GM08714 (cell line): Measurements from ENCODE around the gene DNAAF8.

ENCODE experiments used
- H3K4me3 ChIP-seq: fragments of 200-500 bp; sonication (Bioruptor generic); 2 replicates; pipeline ENCODE4 v1.5.1; 2014; ENCODE audit warnings: mild to moderate bottlenecking, low read length, inconsistent platforms
- ZNF274 ChIP-seq: IDR thresholded peaks from 2 replicates; pipeline ENCODE4 v1.6.1; 2012; ENCODE audit warnings: mild to moderate bottlenecking, low read depth, low read length

DNAAF8 gene

GRCh38 chr16:4796982-4797804, 62.9 kb downstream of the DNAAF8 start:
- TF ChIP-seq ZNF274 = no peak
- H3K4me3 ChIP-seq = no peak overlapping the region

GRCh38 chr16:4797805-4798252, 63.5 kb downstream of the DNAAF8 start:
- TF ChIP-seq ZNF274 = no peak
- H3K4me3 ChIP-seq = no peak overlapping the region

GRCh38 chr16:4798456-4798855, 64.1 kb downstream of the DNAAF8 start:
- TF ChIP-seq ZNF274 = no peak
- no peak overlapping the region for H3K4me3 ChIP-seq
